Urothelium cell line (cell line): Measurements from ENCODE around the gene THRA.

Source experiments
- DNase-seq: peaks from one replicate; pipeline ENCODE4 v3.0.0; 2011; ENCODE audit warnings: low spot score, mixed read lengths
- FAIRE-seq: peaks from 2 replicates; lab custom pipeline; 2011; peaks lifted over from hg19 to GRCh38; lab: Jason Lieb, UNC

The THRA gene

GRCh38 chr17:40075942-40076498 is 13.3 kb downstream of the THRA start:
- FAIRE-seq (no peak), DNase-seq (no peak)

GRCh38 chr17:40076591-40076990 is 13.8 kb downstream of the THRA start:
- DNase-seq = no peak
- FAIRE-seq = no peak

GRCh38 chr17:40079545-40079944 is 16.8 kb downstream of the THRA start:
- no peak for DNase-seq
- no peak for FAIRE-seq

GRCh38 chr17:40084477-40084876 is 21.7 kb downstream of the THRA start:
- DNase-seq (no peak), FAIRE-seq (no peak)

- FAIRE-seq (peak; percentile 52), DNase-seq (peak; percentile 62)
These were observed 23.6 kb downstream of the THRA start for GRCh38 chr17:40086150-40087044.

GRCh38 chr17:40087049-40087794 is 24.5 kb downstream of the THRA start:
- FAIRE-seq (no peak), DNase-seq (no peak)

GRCh38 chr17:40087903-40088718 is 25.3 kb downstream of the THRA start:
- DNase-seq = no peak
- peak; percentile 46 for FAIRE-seq

GRCh38 chr17:40089077-40089895 is 26.5 kb downstream of the THRA start:
- DNase-seq = no peak

GRCh38 chr17:40090237-40091119 is 27.7 kb downstream of the THRA start:
- FAIRE-seq = no peak

More at GRCh38 chr17:40089077-40089895, 26.5 kb downstream of the THRA start:
- no peak for FAIRE-seq

GRCh38 chr17:40091691-40092397 is 29.1 kb downstream of the THRA start:
- FAIRE-seq = no peak
- no peak for DNase-seq

More at GRCh38 chr17:40090237-40091119, 27.7 kb downstream of the THRA start:
- no peak for DNase-seq

GRCh38 chr17:40092581-40092980 is 29.8 kb downstream of the THRA start:
- no peak for DNase-seq
- FAIRE-seq = no peak

GRCh38 chr17:40093005-40093579 is 30.3 kb downstream of the THRA start:
- FAIRE-seq (no peak), DNase-seq (no peak)

- FAIRE-seq = peak; percentile 30
These were observed 30.9 kb downstream of the THRA start for GRCh38 chr17:40093580-40094201.

GRCh38 chr17:40094874-40095273 is 32.1 kb downstream of the THRA start:
- no peak for DNase-seq
- FAIRE-seq = no peak

More at GRCh38 chr17:40093580-40094201, 30.9 kb downstream of the THRA start:
- no peak for DNase-seq

GRCh38 chr17:40095351-40095943 is 32.7 kb downstream of the THRA start:
- FAIRE-seq = no peak
- no peak for DNase-seq

GRCh38 chr17:40095944-40096791 is 33.4 kb downstream of the THRA start:
- FAIRE-seq = peak; percentile 17
- DNase-seq = no peak
